Astrocyte (in vitro differentiated cells and primary cell): ENCODE data around the gene LCE2D. TPM values are rescaled to one million over a fixed set of nuclear protein-coding genes. Genes with fewer than 3 reads are reported as not detected.
A peak's percentile ranks its signal among the peaks of the same experiment; 100 is the strongest.

Source experiments
- DNase-seq: peaks from one replicate; pipeline ENCODE4 v3.0.0-alpha.2; 2010; ENCODE audit warnings: low read depth
- FAIRE-seq: peaks from 2 replicates; lab custom pipeline; 2011; peaks lifted over from hg19 to GRCh38; lab: Jason Lieb, UNC
- H2AFZ ChIP-seq: 2 replicates; pipeline ENCODE4 v1.6.0; 2012; ENCODE audit warnings: low read depth, low read length, inconsistent platforms
- H3K27ac ChIP-seq: 2 replicates; pipeline ENCODE4 v1.5.1; 2011; ENCODE audit warnings: low read depth, low read length, inconsistent platforms
- H3K27me3 ChIP-seq: 2 replicates; pipeline ENCODE4 v1.6.0; 2011; ENCODE audit warnings: low read length, inconsistent platforms; ENCODE audit not compliant: insufficient read depth
- H3K36me3 ChIP-seq: 2 replicates; pipeline ENCODE4 v1.5.1; 2011; ENCODE audit warnings: low read length, inconsistent platforms; ENCODE audit not compliant: insufficient read depth
- H3K4me1 ChIP-seq: 2 replicates; pipeline ENCODE4 v1.5.1; 2011; ENCODE audit warnings: low read length, inconsistent platforms; ENCODE audit not compliant: insufficient read depth
- H3K4me2 ChIP-seq: 2 replicates; pipeline ENCODE4 v1.6.0; 2012; ENCODE audit warnings: low read length, inconsistent platforms
- H3K4me3 ChIP-seq: 2 replicates; pipeline ENCODE4 v1.5.1; 2011; ENCODE audit warnings: low read depth, mild to moderate bottlenecking, low read length, inconsistent platforms; ENCODE audit not compliant: insufficient read depth
- H3K79me2 ChIP-seq: 2 replicates; pipeline ENCODE4 v1.6.0; 2012; ENCODE audit warnings: mild to moderate bottlenecking, low read length, inconsistent platforms; ENCODE audit not compliant: insufficient read depth
- H3K9ac ChIP-seq: 2 replicates; pipeline ENCODE4 v1.6.0; 2012; ENCODE audit warnings: mild to moderate bottlenecking, low read length, inconsistent platforms
- H3K9me3 ChIP-seq: 2 replicates; pipeline ENCODE4 v1.5.1; 2012; ENCODE audit warnings: low read depth, mild to moderate bottlenecking, low read length, inconsistent platforms; ENCODE audit not compliant: insufficient read depth
- H4K20me1 ChIP-seq: 2 replicates; pipeline ENCODE4 v1.6.0; 2012; ENCODE audit warnings: low read length, inconsistent platforms; ENCODE audit not compliant: insufficient read depth
- H3K27ac Mint-ChIP-seq: one replicate; pipeline ENCODE4 v1.8.0; 2021; ENCODE audit warnings: mild to moderate bottlenecking, mixed read lengths; ENCODE audit not compliant: unreplicated experiment
- H3K27me3 Mint-ChIP-seq: one replicate; pipeline ENCODE4 v1.8.0; 2021; ENCODE audit warnings: low read depth, mixed read lengths; ENCODE audit not compliant: unreplicated experiment
- H3K36me3 Mint-ChIP-seq: one replicate; pipeline ENCODE4 v1.8.0; 2021; ENCODE audit warnings: low read depth, mixed read lengths; ENCODE audit not compliant: unreplicated experiment
- H3K4me1 Mint-ChIP-seq: one replicate; pipeline ENCODE4 v1.8.0; 2021; ENCODE audit warnings: low read depth, mixed read lengths; ENCODE audit not compliant: unreplicated experiment
- H3K4me3 Mint-ChIP-seq: one replicate; pipeline ENCODE4 v1.8.0; 2021; ENCODE audit warnings: mild to moderate bottlenecking, moderate library complexity, mixed read lengths; ENCODE audit not compliant: unreplicated experiment
- H3K9me3 Mint-ChIP-seq: one replicate; pipeline ENCODE4 v1.8.0; 2021; ENCODE audit warnings: mild to moderate bottlenecking, mixed read lengths; ENCODE audit not compliant: unreplicated experiment
- CTCF ChIP-seq: IDR thresholded peaks from 2 replicates; pipeline ENCODE4 v1.5.1; 2011; ENCODE audit warnings: low read depth, mild to moderate bottlenecking, inconsistent platforms, low read length, moderate library complexity; ENCODE audit not compliant: insufficient read depth
- EZH2 ChIP-seq: IDR thresholded peaks from 2 replicates; pipeline ENCODE4 v1.6.1; 2012; ENCODE audit warnings: mild to moderate bottlenecking, low read length, inconsistent platforms; ENCODE audit not compliant: insufficient read depth
- total RNA-seq: library from RNA; stranded (reverse); gene quantifications from 2 replicates; pipeline ENCODE4 v1.2.1, GENCODE V29; 2021

Gene LCE2D
- total RNA-seq, 1 donor from 2014 or later: not detected

- H3K4me3 Mint-ChIP-seq: no peak overlapping the region
- H3K9me3 ChIP-seq: no peaks in the 10 kb centered on the region
- H3K4me3 ChIP-seq: no peak overlapping the region
- H3K27me3 Mint-ChIP-seq: peaks cover 3% of the 10 kb centered on the region
- no peak overlapping the region for H3K27ac ChIP-seq
- DNase-seq: no peak
- no peaks in the 10 kb centered on the region for H3K36me3 Mint-ChIP-seq
- no peak overlapping the region for H3K4me2 ChIP-seq
- H3K27ac Mint-ChIP-seq: no peak overlapping the region
- H3K36me3 ChIP-seq: no peaks in the 10 kb centered on the region
- H3K9ac ChIP-seq: no peak overlapping the region
- H3K27me3 ChIP-seq: no peaks in the 10 kb centered on the region
- no peaks in the 10 kb centered on the region for H3K4me1 Mint-ChIP-seq
- no peak for FAIRE-seq
- TF ChIP-seq EZH2 (no peak), CTCF (peak; percentile 55)
- no peaks in the 10 kb centered on the region for H3K9me3 Mint-ChIP-seq
- H3K4me1 ChIP-seq: no peaks in the 10 kb centered on the region
- H2AFZ ChIP-seq: no peak overlapping the region
- H3K79me2 ChIP-seq: no peaks in the 10 kb centered on the region
- no peaks in the 10 kb centered on the region for H4K20me1 ChIP-seq
These were observed 9.1 kb upstream of the LCE2D start for GRCh38 chr1:152654110-152654509.

GRCh38 chr1:152656459-152656858 lies 6.7 kb upstream of the LCE2D start:
- Mint-ChIP-seq H3K9me3 (no peaks in the 10 kb centered on the region), H3K4me1 (no peaks in the 10 kb centered on the region)
- H3K9me3 ChIP-seq: no peaks in the 10 kb centered on the region

More at GRCh38 chr1:152656459-152656858, 6.7 kb upstream of the LCE2D start:
- peaks cover 3% of the 10 kb centered on the region for H3K27me3 Mint-ChIP-seq
- H4K20me1 ChIP-seq: no peaks in the 10 kb centered on the region
- no peak overlapping the region for H3K27ac Mint-ChIP-seq
- H3K27me3 ChIP-seq: no peaks in the 10 kb centered on the region
- H3K9ac ChIP-seq: no peak overlapping the region
- no peak overlapping the region for H3K27ac ChIP-seq
- no peak overlapping the region for H2AFZ ChIP-seq
- TF ChIP-seq EZH2 (no peak), CTCF (no peak)
- H3K4me3 Mint-ChIP-seq: no peak overlapping the region
- no peaks in the 10 kb centered on the region for H3K79me2 ChIP-seq
- H3K4me1 ChIP-seq: no peaks in the 10 kb centered on the region
- H3K4me2 ChIP-seq: no peak overlapping the region
- no peak for FAIRE-seq
- H3K4me3 ChIP-seq: no peak overlapping the region
- no peaks in the 10 kb centered on the region for H3K36me3 ChIP-seq
- no peaks in the 10 kb centered on the region for H3K36me3 Mint-ChIP-seq
- DNase-seq: no peak
